Stimulated activated CD4-positive, alpha-beta T cell treated with anti-CD3 and anti-CD28 coated beads, Interleukin-4, amount 100 ng/mL, for 48 hours (primary cell): ENCODE data around the gene STAG1.
"Not testable (repeated sequence)": the region's sequence is repeated elsewhere in the genome, so short reads cannot be mapped to it uniquely, and the experiment has no call there.

ENCODE experiments used
- DNase-seq, 2 donors: peaks; one replicate each; pipeline ENCODE4 v3.0.0-alpha.2; 2020; ENCODE audit warnings: low read depth in 2 of 2

Gene STAG1

DNA sequence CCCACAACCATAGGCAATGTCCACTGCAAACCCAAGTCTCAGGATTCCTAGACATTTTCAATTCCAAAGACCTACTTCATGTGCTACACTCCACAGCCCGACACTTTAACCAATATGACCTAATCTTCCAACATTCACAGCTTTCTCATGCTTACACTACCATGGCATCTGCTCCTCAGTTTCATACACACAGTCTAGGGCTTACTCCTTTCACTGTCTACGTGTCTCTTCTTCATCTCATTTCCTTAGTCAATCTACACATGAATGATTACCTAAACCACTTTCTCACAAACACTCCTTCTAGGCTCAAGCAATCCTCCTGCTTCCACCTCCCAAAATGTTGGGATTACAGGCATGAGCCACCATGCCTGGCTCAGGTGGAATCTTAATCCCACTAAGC is 106.3 kb downstream of the STAG1 start:
- DNase-seq, result no peak

DNA sequence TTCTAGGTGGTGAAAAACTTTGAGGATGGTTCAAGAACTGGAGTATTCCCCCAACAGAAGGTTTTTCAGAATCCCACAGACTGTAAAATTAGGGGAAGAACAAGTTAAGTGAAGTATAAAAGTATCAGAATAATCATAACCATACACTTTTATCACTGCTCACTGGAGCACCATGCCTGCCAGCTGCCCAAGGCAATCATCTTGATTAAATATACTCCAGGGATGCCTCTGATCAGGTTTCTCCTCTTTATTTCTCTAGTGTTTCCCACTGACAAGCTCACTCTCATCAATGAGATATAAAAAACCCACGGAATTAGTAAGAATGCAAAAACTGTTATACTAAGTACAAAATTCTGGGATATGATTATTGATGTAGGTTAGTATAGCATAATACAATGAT is 108.0 kb downstream of the STAG1 start:
- DNase-seq, result no peak

DNA sequence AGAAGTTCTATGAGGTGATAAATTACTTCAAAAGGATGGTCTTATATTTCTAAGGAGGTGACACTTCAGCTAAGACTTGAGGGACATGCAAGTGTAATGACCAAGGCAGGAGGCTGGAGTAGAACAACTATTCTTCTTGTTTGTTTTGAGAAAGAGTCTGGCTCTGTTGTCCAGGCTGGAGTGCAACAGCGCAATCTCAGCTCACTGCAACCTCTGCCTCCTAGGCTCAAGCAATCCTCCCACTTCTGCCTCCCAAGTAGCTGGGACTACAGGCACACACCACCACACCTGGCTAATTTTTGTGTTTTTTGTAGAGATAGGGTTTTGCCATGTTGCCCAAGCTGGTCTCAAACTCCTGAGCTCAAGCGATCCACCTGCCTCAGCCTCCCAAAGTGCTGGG is 108.8 kb downstream of the STAG1 start:
- not testable (repeated sequence) for DNase-seq

DNA sequence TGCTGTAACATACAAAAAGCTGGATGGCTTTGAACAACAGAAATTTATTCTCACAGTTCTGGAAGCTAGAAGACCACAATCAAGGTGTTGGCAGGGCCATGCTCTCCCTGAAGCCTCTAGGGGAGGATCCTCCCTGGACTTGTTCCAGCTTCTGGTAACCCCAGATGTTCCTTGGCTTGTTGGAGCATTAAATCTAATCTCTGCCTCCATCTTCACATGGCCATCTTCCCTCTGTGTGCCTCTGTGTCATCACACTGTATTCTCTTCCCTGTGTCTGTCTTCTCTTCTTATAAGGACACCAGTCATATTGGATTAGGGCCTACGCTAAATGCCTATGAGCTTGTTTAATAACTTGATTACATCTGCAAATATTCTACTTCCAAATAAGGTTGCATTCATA is 109.5 kb downstream of the STAG1 start:
- no peak for DNase-seq

DNA sequence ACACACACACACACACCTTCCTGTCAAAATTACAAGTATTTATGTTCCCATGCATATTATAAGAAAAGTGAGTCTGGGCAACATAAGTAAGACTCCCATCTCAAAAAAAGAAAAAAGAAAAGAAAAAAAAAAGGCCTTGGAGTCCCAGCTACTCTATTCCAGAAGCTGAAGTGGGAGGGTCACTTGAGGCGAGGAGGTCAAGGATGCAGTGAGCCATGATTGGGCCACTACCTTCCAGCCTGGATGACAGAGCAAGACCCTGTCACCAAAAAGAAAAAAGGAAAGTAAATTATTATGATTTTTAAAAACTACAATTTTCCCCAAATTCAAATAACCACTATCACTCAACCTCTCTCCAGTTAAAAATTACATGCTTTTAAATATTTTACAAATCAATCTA is 113.1 kb downstream of the STAG1 start:
- DNase-seq, result no peak

DNA sequence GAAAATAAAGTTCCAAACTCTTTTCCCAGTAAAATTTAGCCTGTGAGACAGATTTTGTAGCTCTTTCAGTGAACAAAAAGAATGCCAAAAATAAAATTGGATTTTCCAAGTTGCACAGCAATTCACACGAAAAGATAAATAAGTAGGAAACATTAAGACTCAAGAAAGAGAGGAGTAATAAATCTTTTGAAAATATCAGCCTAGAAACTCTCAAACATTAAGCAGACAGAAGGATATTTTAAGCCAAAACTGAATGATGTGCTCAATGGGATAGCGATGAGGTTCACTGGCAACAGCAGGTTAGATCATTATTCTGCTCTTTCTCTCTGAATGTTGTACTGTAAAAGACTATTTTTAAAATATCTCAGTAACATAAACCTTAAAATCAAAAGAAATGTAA is 115.0 kb downstream of the STAG1 start:
- DNase-seq, result no peak

DNA sequence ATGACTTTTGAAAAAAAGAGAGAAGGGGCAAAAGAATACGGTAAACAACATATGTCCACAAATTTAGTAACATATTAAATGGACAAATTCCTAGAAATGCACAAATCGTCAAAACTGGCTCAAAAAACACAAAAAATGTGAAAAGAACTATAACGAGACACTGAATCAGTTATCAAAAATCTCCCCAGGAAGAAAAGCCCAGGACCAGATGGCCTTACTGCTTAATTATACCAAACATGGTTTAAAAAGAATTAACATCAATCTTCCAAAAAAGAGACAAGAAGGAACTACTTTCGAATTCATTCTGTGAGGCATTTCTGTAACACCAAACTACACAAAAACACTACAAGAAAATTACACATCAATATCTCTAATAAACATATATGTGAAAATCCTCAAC is 117.4 kb downstream of the STAG1 start:
- no peak for DNase-seq

DNA sequence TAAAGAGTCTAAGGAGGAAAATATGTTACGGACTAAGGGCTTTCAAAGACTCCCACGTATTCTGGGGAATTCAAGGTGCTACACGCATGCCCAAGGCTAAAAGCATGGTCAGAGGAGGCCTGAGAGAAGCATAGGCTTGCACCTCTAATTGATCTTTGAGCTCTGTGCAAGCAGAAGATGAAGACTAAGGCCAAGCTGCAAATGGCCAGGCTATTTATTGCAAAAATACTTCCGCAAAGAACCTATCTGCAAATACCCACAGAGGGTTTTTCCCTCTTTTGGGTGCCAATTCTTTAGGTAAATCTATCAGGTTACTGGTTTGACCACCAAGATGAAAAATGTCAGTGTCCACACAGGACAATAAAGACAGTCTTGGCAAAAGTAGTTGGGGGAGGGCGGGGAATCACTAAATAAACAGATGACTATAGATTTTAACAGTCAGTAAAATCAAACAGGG is 119.5 kb downstream of the STAG1 start:
- no peak for DNase-seq

DNA sequence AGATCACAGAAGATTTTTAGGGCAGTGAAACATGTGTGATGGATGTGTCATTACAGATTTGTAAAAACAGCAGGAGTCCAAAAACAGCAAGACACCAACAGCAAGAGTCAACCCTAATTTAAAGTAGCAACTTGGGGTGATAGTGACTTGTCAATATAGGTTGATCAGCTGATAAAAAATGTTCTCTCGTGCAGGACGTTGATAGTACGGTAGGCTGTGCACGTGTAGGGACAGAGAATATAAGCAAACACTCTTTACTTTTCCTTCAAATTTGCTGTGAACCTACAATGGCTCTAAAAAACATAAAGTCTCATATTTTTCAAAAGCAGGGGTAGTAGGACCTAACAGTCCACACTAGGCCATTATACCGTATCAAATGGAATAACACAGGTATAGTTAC is 120.8 kb downstream of the STAG1 start:
- no peak for DNase-seq

DNA sequence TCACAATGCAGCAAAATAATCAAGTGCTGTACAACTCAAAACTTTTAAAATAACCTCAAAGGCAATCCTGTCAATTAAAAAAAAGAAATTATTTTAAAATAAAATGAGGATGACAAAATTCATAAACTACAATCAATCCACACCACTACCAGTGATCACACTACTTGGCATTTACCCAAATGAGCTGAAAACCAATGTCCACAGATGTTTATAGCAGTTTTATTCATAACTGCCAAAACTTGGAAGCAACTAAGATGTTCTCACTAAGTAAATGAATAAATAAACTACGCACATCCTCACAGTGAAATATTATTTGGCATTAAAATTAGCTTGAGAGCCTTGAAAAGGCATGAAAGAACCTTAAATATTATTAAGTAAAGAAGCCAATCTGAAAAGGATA is 121.3 kb downstream of the STAG1 start:
- no peak for DNase-seq

DNA sequence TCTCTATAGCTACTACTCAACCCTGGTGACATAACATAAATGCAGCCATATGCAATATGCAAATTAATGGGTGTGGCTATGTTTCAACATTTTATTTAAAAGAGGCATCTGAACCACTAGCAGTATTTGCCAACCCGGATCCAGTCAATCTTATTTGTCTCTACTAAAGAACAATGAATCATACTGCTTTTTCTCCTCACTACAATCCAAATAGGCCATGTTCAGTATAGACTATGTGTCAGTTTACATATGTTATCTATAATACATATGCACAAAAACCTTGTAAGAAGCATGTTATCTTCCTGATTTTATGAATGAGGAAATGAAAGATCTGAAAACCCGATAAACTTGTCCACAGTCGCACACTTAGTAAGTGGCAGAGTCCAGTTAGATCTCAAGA is 125.7 kb downstream of the STAG1 start:
- no peak for DNase-seq

DNA sequence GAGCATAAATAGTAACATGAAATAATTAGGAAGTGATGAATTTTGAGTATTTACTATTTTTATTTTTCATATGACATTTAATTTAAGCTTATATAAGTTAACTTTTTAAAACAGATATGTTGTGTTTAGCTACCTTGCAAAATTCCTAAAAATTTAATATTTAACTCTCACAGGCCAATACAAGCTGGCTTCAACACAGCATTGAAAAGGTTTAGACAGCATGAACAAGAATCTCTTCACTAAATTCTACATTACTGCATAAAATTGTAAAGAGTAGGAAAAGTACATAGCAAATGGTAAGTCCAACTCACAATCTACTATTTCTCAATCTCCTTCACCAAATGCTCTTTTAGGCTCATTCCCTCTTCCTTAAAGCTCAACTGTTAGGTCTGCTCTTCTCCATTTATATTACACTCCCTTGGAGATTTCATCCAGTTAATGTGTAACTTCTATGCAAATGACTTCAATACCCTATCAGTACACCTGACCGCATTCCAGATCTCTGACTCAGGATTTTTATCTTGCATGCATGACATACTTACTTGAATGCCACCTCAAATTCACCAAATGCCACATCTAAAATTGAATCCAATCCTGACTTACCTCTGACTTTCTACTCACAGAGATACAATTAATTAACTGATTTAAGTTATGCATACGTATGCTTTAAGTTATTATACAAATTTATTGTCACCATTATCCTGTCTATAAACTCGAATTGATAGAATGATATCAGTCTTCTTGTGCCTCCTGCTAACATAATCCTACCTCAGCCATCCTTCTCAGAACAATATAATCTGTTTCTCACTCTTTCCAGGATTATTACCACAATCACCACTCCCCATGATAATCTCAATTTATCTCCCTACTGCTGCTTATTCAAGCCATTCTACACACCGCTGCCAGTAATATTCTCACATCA is 127.0 kb downstream of the STAG1 start:
- DNase-seq, result no peak

DNA sequence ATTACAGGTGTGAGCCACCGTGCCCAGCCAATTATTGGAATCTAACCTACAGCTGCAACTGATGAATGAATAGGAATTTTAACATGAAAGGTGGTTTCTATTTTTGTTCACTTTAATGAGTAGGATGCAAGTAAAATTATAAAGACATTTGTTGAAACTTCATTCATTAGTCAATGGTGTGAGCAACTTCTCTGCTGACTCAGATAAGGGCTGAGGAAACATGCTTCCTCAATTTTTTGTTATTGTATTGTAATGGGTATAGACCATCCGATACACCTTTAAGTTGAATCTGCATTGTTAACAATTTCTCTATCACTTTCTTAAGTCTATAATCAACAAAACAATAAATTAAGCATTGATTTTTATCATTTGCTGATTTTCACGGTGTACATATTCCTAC is 127.8 kb downstream of the STAG1 start:
- no peak for DNase-seq

DNA sequence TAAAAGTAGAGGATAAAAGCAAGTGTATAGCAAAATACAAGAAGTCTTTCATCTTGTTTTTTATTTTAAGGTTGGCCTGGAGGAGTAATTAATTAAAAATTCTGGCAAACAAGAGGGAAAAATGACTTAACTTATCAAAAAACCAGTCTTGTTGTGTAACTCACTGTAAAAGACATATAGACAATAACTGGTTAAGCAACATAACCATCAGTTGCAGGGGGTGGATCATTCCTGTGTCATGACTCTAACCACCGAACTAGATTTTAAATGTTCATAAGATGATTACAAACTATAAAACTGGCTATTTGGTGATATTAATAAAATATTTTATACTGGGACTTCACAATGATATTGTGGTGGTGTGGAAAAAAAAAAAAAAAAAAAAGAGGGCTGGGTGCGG is 130.6 kb downstream of the STAG1 start:
- DNase-seq, result no peak

DNA sequence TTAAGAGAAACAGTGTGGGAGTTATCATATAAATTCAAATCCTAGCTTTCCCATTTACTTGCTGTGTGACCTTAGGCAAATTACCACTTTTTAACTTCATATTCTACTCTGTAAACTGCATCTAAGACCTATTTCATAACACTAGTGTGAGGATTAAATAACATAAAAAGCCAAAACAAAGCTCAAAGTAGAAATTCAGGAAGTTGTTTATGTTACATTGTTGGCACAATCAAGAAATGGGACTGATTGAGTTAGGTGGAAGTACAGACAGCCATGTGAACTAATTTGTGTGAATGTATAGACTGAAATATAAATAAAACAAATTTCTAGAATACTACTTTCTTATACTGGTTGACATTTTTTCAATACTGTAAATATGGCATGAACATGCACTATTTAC is 131.7 kb downstream of the STAG1 start:
- no peak for DNase-seq

DNA sequence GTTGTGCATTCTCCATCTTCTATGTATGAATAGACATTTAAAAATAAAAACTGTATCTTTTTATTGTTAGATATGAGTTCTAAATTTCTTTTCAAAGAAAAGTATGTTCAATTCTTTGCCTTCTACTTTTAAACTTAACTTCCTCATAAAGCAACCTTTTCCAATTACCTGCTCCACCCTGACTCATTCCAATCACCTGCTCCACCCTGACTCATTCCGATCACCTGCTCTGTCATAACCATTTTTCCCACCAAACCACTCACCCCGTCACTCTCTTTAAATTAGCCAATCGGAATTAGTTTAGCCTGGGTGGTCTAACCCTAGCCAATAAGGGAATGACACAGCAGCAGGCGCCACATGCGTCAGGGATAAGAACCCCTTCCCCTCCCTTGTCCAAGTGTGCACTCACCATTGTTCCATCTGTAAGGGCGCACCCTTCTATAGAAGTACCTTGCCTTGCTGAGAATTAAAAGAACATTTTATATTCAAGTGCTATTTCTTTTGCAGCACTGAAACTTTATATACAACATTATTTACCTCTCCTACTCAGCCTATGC is 134.1 kb downstream of the STAG1 start:
- DNase-seq, result not testable (repeated sequence)

DNA sequence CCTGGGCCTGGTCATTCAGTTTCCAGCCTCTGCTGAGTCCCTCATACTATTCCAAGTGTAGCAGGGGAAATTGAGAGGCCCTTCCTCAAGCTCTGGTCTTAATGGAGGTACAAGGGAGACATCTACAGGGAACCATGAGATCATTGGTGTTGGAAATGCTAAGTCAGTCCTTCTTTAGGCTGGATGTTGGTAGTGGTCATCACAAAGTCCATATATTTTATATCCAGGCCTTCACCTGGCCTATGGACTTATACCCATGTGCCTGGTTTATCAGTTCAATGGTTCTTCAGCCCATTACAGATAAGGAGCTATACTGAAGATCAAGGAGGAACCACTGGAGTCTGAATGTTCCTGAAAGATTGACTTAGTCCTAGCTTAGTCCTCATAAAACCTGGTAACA is 135.0 kb downstream of the STAG1 start:
- no peak for DNase-seq

DNA sequence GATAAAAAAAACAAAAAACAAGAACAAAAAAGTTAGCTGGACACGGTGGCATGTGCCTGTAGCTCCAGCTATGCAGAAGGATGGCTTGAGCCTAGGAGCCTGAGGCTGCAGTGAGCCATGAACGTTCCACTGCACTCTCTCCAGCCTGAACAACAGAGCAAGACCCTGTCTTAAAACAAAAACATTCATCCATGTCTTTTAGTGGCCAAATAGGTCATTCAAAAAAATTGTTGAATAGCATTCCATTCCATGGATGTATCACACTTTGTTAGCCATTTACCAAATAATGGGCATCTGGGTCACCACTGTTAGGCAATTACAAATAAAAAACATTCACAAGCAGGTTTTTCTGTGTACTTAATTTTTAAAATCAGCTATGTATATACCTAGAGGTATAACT is 139.7 kb downstream of the STAG1 start:
- no peak for DNase-seq

DNA sequence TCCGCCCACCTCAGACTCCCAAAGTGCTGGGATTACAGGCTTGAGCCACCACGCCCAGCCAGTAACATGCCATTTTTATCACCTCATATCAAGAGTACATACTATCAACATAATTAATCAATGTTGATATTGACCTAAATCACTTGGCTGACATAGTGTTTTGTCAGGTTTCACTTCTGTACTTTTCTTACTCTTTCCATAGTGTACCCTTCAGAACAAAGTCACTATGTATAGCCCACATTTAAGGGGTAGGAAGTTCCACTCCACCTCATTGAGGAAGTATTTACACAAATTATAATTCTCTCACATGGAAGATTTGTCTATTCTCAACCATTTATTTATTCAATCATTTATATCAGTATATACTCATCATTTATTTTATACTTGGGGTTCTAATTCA is 145.2 kb downstream of the STAG1 start:
- no peak for DNase-seq

DNA sequence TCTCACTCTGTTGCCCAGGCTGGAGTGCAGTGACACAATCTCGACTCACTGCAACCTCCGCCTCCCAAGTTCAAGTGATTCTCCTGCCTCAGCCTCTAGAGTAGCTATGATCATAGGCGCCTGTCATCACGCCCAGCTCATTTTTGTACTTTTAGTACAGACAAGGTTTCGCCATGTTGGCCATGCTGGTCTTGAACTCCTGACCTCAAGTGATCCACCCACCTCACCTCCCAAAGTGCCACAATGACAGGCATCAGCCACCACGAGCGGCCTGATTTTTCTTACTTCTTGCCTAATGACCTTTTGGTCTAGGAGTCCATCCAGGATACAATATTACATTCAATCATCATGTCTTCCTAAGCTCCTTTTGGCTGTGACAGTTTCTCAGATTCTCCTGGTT is 146.0 kb downstream of the STAG1 start:
- DNase-seq, result not testable (repeated sequence)

DNA sequence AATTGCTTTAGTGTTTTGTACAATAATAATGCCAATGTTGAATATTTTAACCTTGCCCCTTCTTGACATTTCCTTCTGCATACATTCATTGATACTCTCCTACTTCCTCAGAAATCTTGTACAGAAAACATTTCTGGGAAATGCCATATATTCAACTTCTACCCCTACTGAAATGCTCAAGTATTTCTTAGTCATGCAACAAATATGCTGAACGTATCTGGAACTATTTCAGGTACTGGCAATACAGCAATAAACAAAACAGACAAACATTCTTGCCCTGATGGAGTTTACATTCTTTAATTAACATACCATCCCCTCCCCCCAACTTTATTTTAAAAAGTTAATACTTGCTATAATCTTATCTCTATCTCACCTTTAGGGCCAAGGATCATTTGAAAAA is 147.2 kb downstream of the STAG1 start:
- no peak for DNase-seq

DNA sequence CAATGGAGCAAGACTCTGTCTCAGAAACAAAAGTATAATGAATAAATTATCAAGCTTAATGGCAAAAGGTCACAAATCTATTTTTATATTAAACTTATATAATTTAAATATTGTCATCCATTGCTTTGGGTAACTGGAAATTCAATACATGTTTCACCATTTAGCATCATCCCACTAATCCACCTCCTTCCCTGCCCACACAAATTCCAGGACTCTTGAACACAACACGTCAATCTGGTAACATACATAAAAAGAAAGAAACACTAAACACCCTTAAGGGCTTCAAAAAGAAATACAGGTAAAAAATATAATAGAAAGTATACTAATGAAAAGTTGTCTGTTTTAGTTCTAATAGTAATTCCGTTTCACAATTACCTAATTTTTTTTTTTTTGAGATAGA is 149.4 kb downstream of the STAG1 start:
- DNase-seq, result no peak

DNA sequence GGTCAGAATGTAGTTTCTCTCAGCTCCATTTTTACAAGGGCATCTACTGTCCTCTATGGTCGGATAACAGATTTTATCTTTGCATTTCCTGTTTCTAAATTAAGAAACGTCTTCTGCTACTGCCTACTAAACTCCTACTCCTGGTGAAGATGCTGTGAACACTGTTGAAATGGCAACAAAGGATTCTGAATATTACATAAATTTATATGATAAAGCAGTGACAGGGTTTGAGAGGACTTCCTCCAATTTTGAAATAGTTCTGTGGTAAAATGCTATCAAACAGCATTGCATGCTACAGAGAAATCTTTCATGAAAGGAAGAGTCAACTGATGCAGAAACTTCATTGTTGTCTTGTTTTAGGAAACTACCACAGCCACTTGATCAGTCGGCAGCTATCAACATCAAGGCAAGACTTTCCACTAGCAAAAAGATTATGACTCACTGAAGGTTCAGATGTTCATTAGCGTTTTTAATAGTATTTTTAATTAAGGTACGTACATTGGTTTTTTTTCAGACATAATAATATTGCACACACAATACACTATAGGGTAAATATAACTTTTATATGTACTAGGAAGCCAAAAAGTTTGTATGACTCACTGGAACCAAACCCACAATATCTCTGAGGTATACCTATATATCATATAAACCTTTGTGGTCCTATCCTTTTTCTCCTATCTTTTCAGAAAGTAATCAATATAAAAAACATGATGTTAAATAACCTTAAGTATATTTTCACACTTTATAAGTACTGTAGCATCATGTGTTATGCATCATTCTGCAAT is 156.1 kb downstream of the STAG1 start:
- no peak for DNase-seq
